ENCODE results near the gene ZNF611. TPM values are rescaled to one million over a fixed set of nuclear protein-coding genes. Genes with fewer than 3 reads are reported as not detected.
"Not testable (repeated sequence)": the region's sequence is repeated elsewhere in the genome, so short reads cannot be mapped to it uniquely, and the experiment has no call there.

The ZNF611 gene
- polyA plus RNA-seq (2012; ENCODE audit: insufficient read depth, insufficient read length) = 5.9 TPM

- peak; percentile 91 for DNase-seq (ENCODE audit: low read depth, low spot score)
- H3K4me3 ChIP-seq (ENCODE audit: low read length) = peak within 1 kb of the TSS; percentile 96
Measured at GRCh38 chr19:52734893-52735661, at the start of gene ZNF611. ZNF611 (minus strand) TSS chr19:52735044; CDS start chr19:52715894, 19,150 bp downstream.

GRCh38 chr19:52782864-52783263, 48.0 kb upstream of the ZNF611 start:
- not testable (repeated sequence) for DNase-seq (ENCODE audit: low read depth, low spot score); H3K4me3 ChIP-seq (ENCODE audit: low read length)

- H3K4me3 ChIP-seq (ENCODE audit: low read length) = no peak overlapping the region
- no peak for DNase-seq (ENCODE audit: low read depth, low spot score)
Measured at GRCh38 chr19:52778811-52779210, 44.0 kb upstream of the ZNF611 start.

GRCh38 chr19:52756447-52756846, 21.6 kb upstream of the ZNF611 start:
- DNase-seq (ENCODE audit: low read depth, low spot score); H3K4me3 ChIP-seq (ENCODE audit: low read length): not testable (repeated sequence)

GRCh38 chr19:52749780-52750179, 14.9 kb upstream of the ZNF611 start:
- H3K4me3 ChIP-seq (ENCODE audit: low read length) = no peak overlapping the region
- no peak for DNase-seq (ENCODE audit: low read depth, low spot score)

GRCh38 chr19:52748336-52748950, 13.6 kb upstream of the ZNF611 start:
- H3K4me3 ChIP-seq (ENCODE audit: low read length) = no peak overlapping the region
- DNase-seq (ENCODE audit: low read depth, low spot score) = peak; percentile 36

GRCh38 chr19:52745919-52746318, 11.1 kb upstream of the ZNF611 start:
- not testable (repeated sequence) for H3K4me3 ChIP-seq (ENCODE audit: low read length); DNase-seq (ENCODE audit: low read depth, low spot score)

GRCh38 chr19:52743091-52743490, 8.2 kb upstream of the ZNF611 start:
- no peak for DNase-seq (ENCODE audit: low read depth, low spot score)
- H3K4me3 ChIP-seq (ENCODE audit: low read length) = no peak overlapping the region

GRCh38 chr19:52742516-52742915, 7.7 kb upstream of the ZNF611 start:
- DNase-seq (ENCODE audit: low read depth, low spot score) = peak; percentile 21

GRCh38 chr19:52741951-52742485, 7.2 kb upstream of the ZNF611 start:
- DNase-seq (ENCODE audit: low read depth, low spot score) = no peak
- no peak overlapping the region for H3K4me3 ChIP-seq (ENCODE audit: low read length)

More at GRCh38 chr19:52742516-52742915, 7.7 kb upstream of the ZNF611 start:
- no peak overlapping the region for H3K4me3 ChIP-seq (ENCODE audit: low read length)

GRCh38 chr19:52741371-52741770, 6.5 kb upstream of the ZNF611 start:
- not testable (repeated sequence) for H3K4me3 ChIP-seq (ENCODE audit: low read length); DNase-seq (ENCODE audit: low read depth, low spot score)

GRCh38 chr19:52739576-52739975, 4.7 kb upstream of the ZNF611 start:
- no peak for DNase-seq (ENCODE audit: low read depth, low spot score)
- no peak overlapping the region for H3K4me3 ChIP-seq (ENCODE audit: low read length)

GRCh38 chr19:52735734-52736133, 890 bp upstream of the ZNF611 start:
- no peak for DNase-seq (ENCODE audit: low read depth, low spot score)
- no peak overlapping the region for H3K4me3 ChIP-seq (ENCODE audit: low read length)

GRCh38 chr19:52734331-52734892, 432 bp downstream of the ZNF611 start:
- no peak for DNase-seq (ENCODE audit: low read depth, low spot score)

GRCh38 chr19:52726051-52726450, 8.8 kb downstream of the ZNF611 start:
- not testable (repeated sequence) for DNase-seq (ENCODE audit: low read depth, low spot score); H3K4me3 ChIP-seq (ENCODE audit: low read length)

More at GRCh38 chr19:52734331-52734892, 432 bp downstream of the ZNF611 start:
- peak overlapping the region; percentile 96 for H3K4me3 ChIP-seq (ENCODE audit: low read length)

- DNase-seq (ENCODE audit: low read depth, low spot score) = no peak
- H3K4me3 ChIP-seq (ENCODE audit: low read length) = no peak overlapping the region
Measured at GRCh38 chr19:52725528-52725961, 9.3 kb downstream of the ZNF611 start.

- no peak for DNase-seq (ENCODE audit: low read depth, low spot score)
- no peak overlapping the region for H3K4me3 ChIP-seq (ENCODE audit: low read length)
Measured at GRCh38 chr19:52724701-52725514, 9.9 kb downstream of the ZNF611 start.

GRCh38 chr19:52723907-52724598, 10.8 kb downstream of the ZNF611 start:
- H3K4me3 ChIP-seq (ENCODE audit: low read length); DNase-seq (ENCODE audit: low read depth, low spot score): not testable (repeated sequence)

All from Jurkat, Clone E6-1 (cell line).